ENCODE data around the gene MBD6. TPM values are rescaled to one million over a fixed set of nuclear protein-coding genes. Genes with fewer than 3 reads are reported as not detected.
"Not testable (repeated sequence)": the region's sequence is repeated elsewhere in the genome, so short reads cannot be mapped to it uniquely, and the experiment has no call there.

The MBD6 gene
- total RNA-seq, 2 experiments from 2014 or later, result 94.2 to 96.7 TPM

DNA sequence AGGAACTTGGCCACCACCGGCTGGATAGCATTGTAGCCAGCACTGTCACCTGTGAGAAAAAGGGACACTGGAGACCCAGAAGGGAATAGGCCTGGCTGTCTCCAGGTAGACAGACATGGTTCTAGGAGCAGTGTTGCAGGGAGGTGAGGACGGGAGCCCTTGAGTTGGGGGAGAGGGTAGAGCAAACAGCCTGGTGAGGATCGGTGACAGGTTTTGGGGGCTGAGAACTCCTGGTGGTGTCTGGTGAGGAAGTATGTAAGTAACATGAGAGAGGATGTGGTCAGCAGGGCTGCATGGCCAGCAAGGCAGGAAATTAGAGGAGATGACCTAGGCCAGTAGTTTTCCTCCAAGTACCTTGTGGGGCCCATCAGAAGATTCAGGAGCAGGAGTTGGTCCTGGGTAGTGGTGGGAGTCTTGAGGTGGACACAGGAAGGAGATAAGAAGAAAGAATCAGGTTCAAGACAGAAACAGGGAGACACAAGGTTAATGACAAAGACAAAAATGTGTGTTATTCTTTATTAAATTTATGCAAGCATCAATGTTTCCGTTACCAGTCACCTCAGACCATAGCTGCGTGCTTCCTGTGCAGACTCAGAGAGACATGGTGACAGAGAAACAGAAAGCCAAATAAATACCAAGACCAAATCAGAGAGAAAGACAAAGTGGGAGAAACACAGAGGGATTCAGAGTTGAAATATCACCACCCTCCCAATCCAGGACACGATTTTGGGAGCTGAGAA is 43.1 kb upstream of the MBD6 start, which contains the start of gene ARHGAP9:
ARHGAP9 (minus strand) TSS at position 491 of the 740 bp plus-strand sequence; CDS start at position 31, 460 bp downstream.
- Mint-ChIP-seq H3K4me1 (peaks cover 45% of the 10 kb centered on the region), H3K9me3 (no peaks in the 10 kb centered on the region), H3K36me3 (peaks cover 19% of the 10 kb centered on the region), H3K27me3 (no peaks in the 10 kb centered on the region), H3K4me3 (peak within 1 kb of the TSS; percentile 96), H3K27ac (peak within 1 kb of the TSS; percentile 99)
- DNase-seq, result peak; percentile 56
- peak; percentile 50 for ATAC-seq (ENCODE audit: low read depth)
- POLR2A ChIA-PET, result interaction anchor here (0.6 to 8.0 kb wide), 11 partner anchors 8 to 273 kb away, joined by 3 to 119 read pairs (median 5); partner anchors contain the start of genes CDK4, DDIT3, GLI1 and SHMT2

DNA sequence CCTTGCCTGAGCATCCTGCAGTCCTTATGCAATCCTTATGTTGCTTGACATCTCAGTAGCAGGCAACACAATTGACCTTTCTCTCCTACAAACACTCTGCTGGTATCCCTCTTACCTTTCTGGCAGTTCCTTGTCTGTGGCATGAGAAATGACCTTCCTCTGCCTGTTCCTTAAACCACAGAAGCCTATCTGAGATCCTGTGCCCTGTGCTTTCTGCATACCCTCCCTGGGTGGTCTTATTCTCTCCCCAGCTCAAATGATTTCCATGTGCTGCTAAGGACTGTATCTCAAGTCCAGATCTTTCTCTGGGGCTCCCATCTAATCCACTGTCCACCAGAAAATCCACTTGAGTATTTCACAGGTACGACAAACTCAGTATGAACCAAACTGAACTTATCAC is 41.0 kb upstream of the MBD6 start:
- POLR2A ChIA-PET, result interaction anchor here (1.1 to 6.5 kb wide), 2 partner anchors 33 to 37 kb away, joined by 3 to 94 read pairs; partner anchors contain the start of gene DDIT3
- Mint-ChIP-seq H3K4me1 (peaks cover 38% of the 10 kb centered on the region), H3K36me3 (peaks cover 8% of the 10 kb centered on the region), H3K27me3 (no peaks in the 10 kb centered on the region), H3K9me3 (no peaks in the 10 kb centered on the region), H3K4me3 (no peak overlapping the region), H3K27ac (peak overlapping the region; percentile 88)
- no peak for ATAC-seq (ENCODE audit: low read depth)
- DNase-seq, result no peak

GRCh38 chr12:57483466-57483865 is 39.2 kb upstream of the MBD6 start:
- Mint-ChIP-seq H3K4me3 (no peak overlapping the region), H3K27ac (peak overlapping the region; percentile 26), H3K36me3 (peaks cover 3% of the 10 kb centered on the region), H3K4me1 (peaks cover 36% of the 10 kb centered on the region), H3K9me3 (no peaks in the 10 kb centered on the region), H3K27me3 (no peaks in the 10 kb centered on the region)
- no peak for DNase-seq
- POLR2A ChIA-PET, result interaction anchor here (0.6 kb wide), 1 partner anchor 732 kb away, joined by 3 read pairs; the partner anchor contains the start of gene PRIM1
- ATAC-seq (ENCODE audit: low read depth), result no peak

GRCh38 chr12:57485695-57486094 is 36.9 kb upstream of the MBD6 start:
- Mint-ChIP-seq H3K4me1 (peaks cover 36% of the 10 kb centered on the region), H3K4me3 (no peak overlapping the region), H3K9me3 (no peaks in the 10 kb centered on the region), H3K27me3 (no peaks in the 10 kb centered on the region), H3K36me3 (peaks cover 16% of the 10 kb centered on the region), H3K27ac (no peak overlapping the region)
- POLR2A ChIA-PET, result no interaction called here
- DNase-seq (no peak), ATAC-seq (ENCODE audit: low read depth) (no peak)

GRCh38 chr12:57487055-57487596 is 35.5 kb upstream of the MBD6 start:
- POLR2A ChIA-PET, result interaction anchor here (0.7 to 2.6 kb wide), 4 partner anchors 8 to 33 kb away, joined by 3 to 12 read pairs (median 3); partner anchors contain the start of gene DDIT3
- no peak for ATAC-seq (ENCODE audit: low read depth)

GRCh38 chr12:57487597-57488401 is 34.8 kb upstream of the MBD6 start, which contains the start of gene MARS1:
Gene MARS1, plus strand, starts transcription at chr12:57488068. Its CDS starts 23 bp downstream, at chr12:57488091.
- ATAC-seq (ENCODE audit: low read depth), result peak; percentile 96
- DNase-seq, result peak; percentile 87
- Mint-ChIP-seq H3K4me1 (peaks cover 31% of the 10 kb centered on the region), H3K27me3 (no peaks in the 10 kb centered on the region), H3K9me3 (no peaks in the 10 kb centered on the region), H3K27ac (peak within 1 kb of the TSS; percentile 95), H3K36me3 (peaks cover 27% of the 10 kb centered on the region), H3K4me3 (peak within 1 kb of the TSS; percentile 94)
- POLR2A ChIA-PET, result interaction anchor here (0.7 to 4.3 kb wide), 7 partner anchors 10 to 59 kb away, joined by 3 to 24 read pairs (median 4); partner anchors contain the start of genes DCTN2 and DDIT3

More at GRCh38 chr12:57487055-57487596, 35.5 kb upstream of the MBD6 start:
- peak overlapping the region; percentile 94 for H3K4me3 Mint-ChIP-seq
- H3K27me3 Mint-ChIP-seq, result no peaks in the 10 kb centered on the region
- H3K36me3 Mint-ChIP-seq, result peaks cover 22% of the 10 kb centered on the region
- no peaks in the 10 kb centered on the region for H3K9me3 Mint-ChIP-seq
- no peak for DNase-seq
- peak overlapping the region; percentile 95 for H3K27ac Mint-ChIP-seq
- H3K4me1 Mint-ChIP-seq, result peaks cover 28% of the 10 kb centered on the region

DNA sequence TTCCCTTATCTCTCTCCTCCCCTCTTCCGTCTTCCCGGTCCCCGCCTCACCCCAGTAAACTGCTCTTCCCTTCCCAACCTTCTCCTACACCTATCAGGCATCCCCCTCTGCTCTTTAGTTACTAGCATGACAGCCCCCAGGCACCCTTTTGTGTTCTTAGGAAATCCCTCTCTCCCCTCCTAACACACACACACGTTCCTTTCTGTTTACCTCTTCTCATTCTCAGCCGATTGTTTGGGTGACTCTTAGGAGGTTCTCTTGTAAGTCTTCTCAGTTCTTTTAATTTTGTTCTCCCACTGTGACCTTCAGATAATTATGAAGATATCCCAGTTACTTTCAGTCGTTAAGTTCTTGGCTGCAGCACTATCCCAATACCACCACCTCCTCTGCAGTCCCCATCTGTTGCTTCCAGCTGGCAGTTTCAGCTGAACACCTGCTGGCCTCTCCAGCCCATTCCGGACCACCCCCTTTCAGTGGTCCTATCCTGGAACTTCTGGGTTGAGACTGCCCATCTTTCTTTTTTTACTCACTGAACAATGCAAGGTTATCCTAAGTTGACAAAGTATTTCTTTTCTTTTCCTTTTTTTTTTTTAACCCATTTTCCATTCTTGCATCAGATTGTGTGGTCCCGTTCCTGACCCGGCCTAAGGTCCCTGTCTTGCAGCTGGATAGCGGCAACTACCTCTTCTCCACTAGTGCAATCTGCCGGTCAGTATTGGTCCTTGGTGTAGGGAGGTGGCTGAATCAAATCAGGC is 34.0 kb upstream of the MBD6 start:
- POLR2A ChIA-PET, result interaction anchor here (0.7 to 4.3 kb wide), 7 partner anchors 8 to 58 kb away, joined by 3 to 24 read pairs (median 4); partner anchors contain the start of genes DCTN2 and DDIT3
- H3K36me3 Mint-ChIP-seq, result peaks cover 29% of the 10 kb centered on the region
- peak overlapping the region; percentile 94 for H3K4me3 Mint-ChIP-seq
- DNase-seq (no peak), ATAC-seq (ENCODE audit: low read depth) (no peak)
- H3K4me1 Mint-ChIP-seq, result peaks cover 29% of the 10 kb centered on the region
- H3K27me3 Mint-ChIP-seq, result no peaks in the 10 kb centered on the region
- peak overlapping the region; percentile 95 for H3K27ac Mint-ChIP-seq
- H3K9me3 Mint-ChIP-seq, result no peaks in the 10 kb centered on the region

DNA sequence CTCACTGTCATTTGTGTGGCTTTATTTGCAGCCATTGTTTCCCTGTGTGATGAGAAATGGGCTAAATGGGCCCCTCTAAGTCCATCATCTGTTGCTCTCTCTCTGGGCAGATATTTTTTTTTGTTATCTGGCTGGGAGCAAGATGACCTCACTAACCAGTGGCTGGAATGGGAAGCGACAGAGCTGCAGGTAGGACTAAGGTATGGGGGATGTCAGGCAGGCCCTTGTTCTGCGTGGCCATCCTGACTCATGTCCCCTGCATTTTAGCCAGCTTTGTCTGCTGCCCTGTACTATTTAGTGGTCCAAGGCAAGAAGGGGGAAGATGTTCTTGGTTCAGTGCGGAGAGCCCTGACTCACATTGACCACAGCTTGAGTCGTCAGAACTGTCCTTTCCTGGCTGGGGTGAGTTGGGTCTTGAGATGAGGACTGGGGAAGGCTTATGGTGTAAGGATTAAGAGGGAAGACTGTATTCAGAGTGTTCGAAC is 33.4 kb upstream of the MBD6 start:
- H3K9me3 Mint-ChIP-seq, result no peaks in the 10 kb centered on the region
- H3K36me3 Mint-ChIP-seq, result peaks cover 32% of the 10 kb centered on the region
- no peaks in the 10 kb centered on the region for H3K27me3 Mint-ChIP-seq

GRCh38 chr12:57490126-57490525 is 32.5 kb upstream of the MBD6 start:
- Mint-ChIP-seq H3K9me3 (no peaks in the 10 kb centered on the region), H3K27ac (peak overlapping the region; percentile 25), H3K36me3 (peaks cover 34% of the 10 kb centered on the region), H3K4me3 (no peak overlapping the region), H3K4me1 (peaks cover 29% of the 10 kb centered on the region), H3K27me3 (no peaks in the 10 kb centered on the region)
- ATAC-seq (ENCODE audit: low read depth) (no peak), DNase-seq (no peak)
- POLR2A ChIA-PET, result interaction anchor here (1.0 to 4.3 kb wide), 3 partner anchors 10 to 56 kb away, joined by 4 to 24 read pairs (median 6); partner anchors contain the start of genes DCTN2 and DDIT3

More for the DNA sequence above, 33.4 kb upstream of the MBD6 start:
- H3K27ac Mint-ChIP-seq, result peak overlapping the region; percentile 95
- POLR2A ChIA-PET, result interaction anchor here (0.7 to 4.3 kb wide), 5 partner anchors 9 to 57 kb away, joined by 3 to 24 read pairs (median 6); partner anchors contain the start of genes DCTN2 and DDIT3
- peak overlapping the region; percentile 94 for H3K4me3 Mint-ChIP-seq
- ATAC-seq (ENCODE audit: low read depth) (no peak), DNase-seq (no peak)
- H3K4me1 Mint-ChIP-seq, result peaks cover 29% of the 10 kb centered on the region

GRCh38 chr12:57491393-57492280 is 31.0 kb upstream of the MBD6 start:
- Mint-ChIP-seq H3K4me1 (peaks cover 31% of the 10 kb centered on the region), H3K4me3 (no peak overlapping the region), H3K27me3 (no peaks in the 10 kb centered on the region), H3K9me3 (no peaks in the 10 kb centered on the region), H3K27ac (peak overlapping the region; percentile 45), H3K36me3 (peaks cover 36% of the 10 kb centered on the region)
- POLR2A ChIA-PET, result interaction anchor here (0.7 to 4.3 kb wide), 4 partner anchors 12 to 37 kb away, joined by 3 to 24 read pairs (median 4); partner anchors contain the start of genes ARHGAP9 and DDIT3
- ATAC-seq (ENCODE audit: low read depth) (no peak), DNase-seq (no peak)

- not testable (repeated sequence) for H3K4me3 Mint-ChIP-seq; H3K9me3 Mint-ChIP-seq; H3K27me3 Mint-ChIP-seq; DNase-seq; H3K27ac Mint-ChIP-seq; ATAC-seq (ENCODE audit: low read depth)
- Mint-ChIP-seq H3K4me1 (peaks cover 22% of the 10 kb centered on the region), H3K36me3 (peaks cover 50% of the 10 kb centered on the region)
- POLR2A ChIA-PET, result interaction anchor here (1.2 kb wide), 1 partner anchor 124 kb away, joined by 4 read pairs; no protein-coding TSS in a partner anchor
Measured at GRCh38 chr12:57495051-57495701, 27.4 kb upstream of the MBD6 start.
